GM18507 (cell line): ENCODE data around the gene VOPP1.

Source experiments
- DNase-seq: peaks from one replicate; pipeline ENCODE4 v3.0.0; 2011; ENCODE audit warnings: low read depth; ENCODE audit not compliant: insufficient read length; ENCODE audit errors: extremely low spot score
- FAIRE-seq: peaks from 2 replicates; lab custom pipeline; 2011; peaks lifted over from hg19 to GRCh38; lab: Jason Lieb, UNC

The VOPP1 gene

GRCh38 chr7:55427800-55428199, 144.5 kb downstream of the VOPP1 start:
- FAIRE-seq, result no peak
- no peak for DNase-seq

GRCh38 chr7:55427342-55427741, 145.0 kb downstream of the VOPP1 start:
- no peak for DNase-seq
- FAIRE-seq, result no peak

GRCh38 chr7:55426676-55427075, 145.6 kb downstream of the VOPP1 start:
- DNase-seq (no peak), FAIRE-seq (no peak)

- no peak for DNase-seq
- no peak for FAIRE-seq
Observed at GRCh38 chr7:55425141-55425752, 147.1 kb downstream of the VOPP1 start.

GRCh38 chr7:55423891-55424290, 148.4 kb downstream of the VOPP1 start:
- DNase-seq (no peak), FAIRE-seq (no peak)

GRCh38 chr7:55423277-55423711, 149.0 kb downstream of the VOPP1 start:
- no peak for FAIRE-seq
- DNase-seq, result no peak
